GM19025 (cell line): ENCODE results near the gene GPR32.
"Not testable (repeated sequence)": the region's sequence is repeated elsewhere in the genome, so short reads cannot be mapped to it uniquely, and the experiment has no call there.

Experiments
- ATAC-seq: cut with Tn5 transposase; IDR thresholded peaks from one replicate; pipeline ENCODE4 v1.9.1; 2021; ENCODE audit warnings: mild to moderate bottlenecking, low read depth, moderate library complexity; ENCODE audit not compliant: unreplicated experiment

GPR32 gene

DNA sequence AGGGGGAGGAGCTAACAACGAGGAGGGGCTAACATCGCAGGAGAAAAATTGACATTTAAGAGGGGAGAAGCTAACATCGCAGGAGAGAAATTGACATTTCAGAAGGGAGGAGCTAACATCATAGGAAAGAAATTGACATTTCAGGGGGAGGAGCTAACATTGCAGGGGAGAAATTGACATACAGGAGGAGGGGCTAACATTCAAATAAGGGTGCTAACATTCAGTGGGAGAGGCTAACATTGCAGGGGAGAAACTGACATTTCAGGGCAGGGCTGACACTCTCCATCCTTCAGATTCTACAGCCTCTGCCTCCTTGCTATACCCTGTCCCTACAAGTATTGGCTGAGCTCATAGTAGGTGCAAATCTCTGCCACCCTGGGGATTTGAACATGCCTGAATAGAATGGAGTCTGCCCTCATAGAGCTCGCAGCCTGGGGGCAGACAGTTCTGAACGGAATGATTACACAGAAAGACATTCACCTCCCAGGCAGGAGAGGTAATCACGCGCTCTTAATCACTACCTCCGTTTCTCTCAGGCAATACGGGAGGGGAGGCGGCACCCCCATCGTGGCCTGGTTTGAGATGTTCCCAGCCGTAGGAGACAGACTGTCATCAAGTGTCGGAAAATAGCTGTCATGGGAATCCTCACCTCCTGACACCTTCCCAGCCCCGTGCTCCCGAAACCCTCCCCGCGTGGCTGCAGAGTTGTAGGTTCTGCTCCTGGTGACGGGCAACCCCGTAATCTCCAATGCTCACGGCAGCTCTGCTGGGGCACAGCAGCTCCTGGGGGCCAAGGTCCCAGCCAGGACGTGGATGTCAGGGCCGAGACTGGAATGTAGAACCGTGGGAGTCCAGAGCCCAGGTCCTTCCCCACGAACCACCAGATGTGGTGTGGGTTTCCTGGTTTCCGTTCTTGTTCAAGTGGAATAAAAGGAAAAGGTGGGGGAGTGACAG is 9.5 kb downstream of the GPR32 start:
- ATAC-seq, result no peak

DNA sequence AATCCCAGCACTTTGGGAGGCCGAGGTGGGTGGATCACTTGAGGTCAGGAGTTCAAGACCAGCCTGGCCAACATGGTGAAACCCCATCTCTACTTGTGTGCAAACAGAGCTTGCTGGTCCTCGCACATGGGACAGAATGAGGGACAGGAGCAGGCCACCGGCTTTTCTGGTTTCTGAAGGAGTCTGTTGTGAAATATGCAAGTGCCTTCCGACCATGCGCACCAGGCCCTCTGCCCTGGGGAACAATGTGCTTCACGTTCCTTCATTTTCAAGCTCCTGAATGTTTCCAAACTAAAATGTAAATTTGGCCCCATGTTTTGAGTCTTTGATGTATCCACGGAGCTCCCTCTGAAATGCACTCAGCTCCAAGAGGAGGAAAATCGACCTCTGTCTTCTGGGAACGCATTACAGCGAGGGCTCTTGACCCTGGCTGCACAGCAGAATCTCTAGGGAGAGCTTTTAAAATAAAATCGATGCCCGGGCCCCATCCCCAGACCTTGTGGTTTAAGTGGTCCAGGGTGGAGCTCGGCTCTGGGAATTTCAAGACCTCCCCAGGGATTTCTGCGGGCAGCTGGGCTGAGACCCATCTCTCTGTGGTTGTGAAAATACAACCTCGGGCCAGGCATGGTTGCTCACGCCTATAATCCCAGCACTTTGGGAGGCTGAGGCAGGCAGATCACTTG is 10.6 kb downstream of the GPR32 start:
- ATAC-seq, result no peak

- ATAC-seq, result not testable (repeated sequence)
Observed at GRCh38 chr19:50783848-50784152, 13.5 kb downstream of the GPR32 start.

DNA sequence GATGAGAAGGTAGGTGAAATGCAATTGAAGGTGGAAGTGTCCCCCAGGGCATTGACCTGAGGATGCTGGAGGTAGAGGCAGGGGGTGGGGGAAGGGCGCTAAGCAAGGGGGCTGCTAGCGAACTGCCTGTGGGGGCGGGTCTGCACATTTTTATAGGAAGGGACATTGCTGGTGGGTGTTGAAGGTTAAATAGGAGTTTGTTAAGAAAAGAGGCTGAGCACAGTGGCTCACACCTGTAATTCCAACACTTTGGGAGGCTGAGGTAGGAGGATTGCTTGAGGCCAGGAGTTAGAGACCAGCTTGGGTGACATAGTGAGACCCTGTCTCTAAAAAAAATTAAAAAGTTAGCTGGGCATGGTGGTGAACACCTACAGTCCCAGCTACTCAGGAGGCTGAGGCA is 14.4 kb downstream of the GPR32 start:
- no peak for ATAC-seq

DNA sequence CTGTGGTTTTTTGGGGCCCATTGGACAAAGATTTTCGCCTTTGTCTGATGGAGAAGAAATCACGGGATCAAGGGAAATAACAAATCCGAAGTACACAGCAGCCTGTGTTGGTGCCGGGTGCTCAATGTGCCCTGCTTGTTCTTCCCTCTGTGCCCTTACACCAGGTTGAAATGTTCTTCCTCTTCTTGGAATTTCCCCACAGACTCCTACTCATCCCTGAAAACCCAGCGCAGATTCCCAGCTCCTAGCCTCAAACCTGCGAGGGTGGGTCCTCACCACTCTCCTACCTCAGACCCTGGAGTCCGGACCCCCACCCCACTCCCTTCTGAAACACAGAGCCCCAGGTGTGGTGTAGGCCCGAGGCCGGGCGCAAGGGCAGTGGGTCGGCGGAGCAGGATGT is 15.1 kb downstream of the GPR32 start:
- ATAC-seq, result no peak

DNA sequence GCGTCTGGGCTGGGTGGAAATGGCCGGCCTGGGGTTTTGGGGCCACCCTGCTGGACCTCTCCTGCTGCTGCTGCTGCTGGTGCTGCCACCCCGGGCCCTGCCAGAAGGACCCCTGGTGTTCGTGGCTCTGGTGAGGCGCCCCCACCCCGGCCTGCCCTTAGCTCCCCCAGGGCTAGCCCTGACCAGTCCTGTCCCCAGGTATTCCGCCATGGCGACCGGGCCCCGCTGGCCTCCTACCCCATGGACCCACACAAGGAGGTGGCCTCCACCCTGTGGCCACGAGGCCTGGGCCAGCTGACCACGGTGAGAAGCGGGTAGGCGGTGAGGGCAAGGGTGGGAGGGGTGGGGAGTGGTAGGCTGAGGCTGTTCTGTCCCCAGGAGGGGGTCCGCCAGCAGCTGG is 20.1 kb downstream of the GPR32 start, which contains the start of gene ACP4:
TSS of gene ACP4 (plus strand) at position 20 of the 400 bp plus-strand sequence. CDS start at position 20, 0 bp downstream.
- ATAC-seq, result no peak

- no peak for ATAC-seq
Observed at GRCh38 chr19:50790922-50791467, 20.7 kb downstream of the GPR32 start.

GRCh38 chr19:50791594-50792271 is 21.5 kb downstream of the GPR32 start:
- no peak for ATAC-seq

GRCh38 chr19:50792272-50793250 is 22.3 kb downstream of the GPR32 start:
- no peak for ATAC-seq

DNA sequence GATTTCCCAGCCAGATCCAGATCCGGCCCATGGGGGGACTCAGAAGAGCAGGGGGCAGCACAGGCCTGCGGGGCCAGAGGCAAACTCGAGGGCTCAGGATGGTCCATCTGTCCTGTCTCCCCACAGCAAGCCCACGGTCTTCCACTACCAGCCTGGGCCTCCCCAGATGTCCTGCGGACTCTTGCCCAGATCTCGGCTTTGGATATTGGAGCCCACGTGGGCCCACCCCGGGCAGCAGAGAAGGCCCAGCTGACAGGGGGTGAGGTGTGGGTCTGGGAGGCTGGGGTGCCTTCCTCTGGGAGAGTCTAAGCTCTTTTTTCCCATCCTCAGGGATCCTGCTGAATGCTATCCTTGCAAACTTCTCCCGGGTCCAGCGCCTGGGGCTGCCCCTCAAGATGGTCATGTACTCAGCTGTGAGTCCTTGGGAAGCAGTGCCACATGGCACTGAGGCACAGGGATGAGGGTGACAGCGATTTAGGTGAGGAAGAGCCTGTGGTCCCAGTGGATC is 23.3 kb downstream of the GPR32 start:
- no peak for ATAC-seq

GRCh38 chr19:50794074-50794875 is 24.0 kb downstream of the GPR32 start:
- no peak for ATAC-seq

GRCh38 chr19:50794876-50795663 is 24.8 kb downstream of the GPR32 start:
- ATAC-seq, result no peak

DNA sequence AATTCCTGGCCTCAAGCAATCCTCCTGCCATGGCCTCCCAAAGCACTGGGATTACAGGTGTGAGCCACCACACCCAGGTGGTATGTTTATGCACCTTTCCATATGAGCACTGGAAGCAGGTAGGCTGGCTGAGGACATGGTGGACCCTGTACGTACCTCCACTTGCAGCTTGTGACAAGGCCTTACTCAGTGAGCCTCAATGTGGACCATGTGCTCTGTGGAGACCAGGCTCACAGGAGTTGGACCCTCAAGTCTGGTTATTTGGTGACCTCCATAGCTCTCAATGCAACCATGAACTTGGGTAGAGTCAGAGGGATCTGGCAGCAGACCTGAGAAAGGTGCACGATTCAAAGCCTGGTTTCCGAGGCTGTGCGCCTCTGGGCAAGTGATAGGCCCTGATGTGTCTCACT is 25.4 kb downstream of the GPR32 start:
- no peak for ATAC-seq

- no peak for ATAC-seq
Observed at GRCh38 chr19:50796128-50796633, 25.9 kb downstream of the GPR32 start.

DNA sequence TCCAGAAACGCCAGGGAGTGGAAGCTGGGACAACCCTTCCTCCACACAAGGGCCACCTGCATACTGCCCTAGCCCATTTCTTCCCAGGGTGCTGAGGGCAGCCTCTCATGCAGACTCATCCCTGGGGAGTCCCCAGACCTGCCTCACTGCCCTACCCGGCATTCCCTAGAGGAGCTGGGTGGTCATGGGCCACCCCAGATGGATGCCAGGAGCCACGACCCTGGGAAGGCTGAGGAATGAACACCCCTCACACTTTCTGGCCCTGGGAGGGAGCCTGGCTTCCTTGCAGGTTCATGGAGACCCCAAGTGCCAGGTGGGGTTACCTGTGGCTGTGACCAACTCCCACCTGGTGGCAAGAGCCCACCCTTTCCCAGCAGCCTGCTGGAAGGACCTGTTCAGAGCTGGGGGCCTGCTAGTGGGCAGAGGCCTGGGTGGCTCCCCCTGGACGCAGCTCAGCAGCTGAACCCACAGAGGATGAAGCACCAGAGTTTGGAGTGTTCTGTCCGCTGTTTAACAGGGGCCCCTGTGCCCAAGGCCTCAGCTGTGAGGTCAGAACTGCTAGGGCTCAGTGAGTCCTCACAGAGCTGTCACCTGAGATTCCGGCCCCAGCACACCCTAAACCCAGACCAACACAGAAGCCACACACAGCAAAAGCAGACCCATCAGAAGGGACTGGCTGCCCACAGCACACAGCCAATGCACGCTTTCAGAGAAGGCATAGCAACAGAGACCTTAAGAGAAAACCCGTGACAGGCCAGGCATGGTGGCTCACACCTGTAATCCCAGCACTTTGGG is 26.6 kb downstream of the GPR32 start:
- no peak for ATAC-seq

GRCh38 chr19:50797429-50797780 is 27.1 kb downstream of the GPR32 start:
- no peak for ATAC-seq
